ENCODE measurements around the gene PTPA. TPM values are rescaled to one million over a fixed set of nuclear protein-coding genes. Genes with fewer than 3 reads are reported as not detected.

Gene PTPA
- total and polyA plus RNA-seq, 10 donors: 38.8 to 107 (median 88.5) TPM

GRCh38 chr9:129171993-129172751, 61.0 kb downstream of the PTPA start:
- Histone ChIP-seq H3K4me1 (peaks cover 17 to 64% (median 46%) of the 10 kb centered on the region in 6 donors), H3K27me3 (replicated peaks in 1 of 7) (peaks cover 0 to 33% (median 5%) of the 10 kb centered on the region in 7 donors), H3K27ac (no peak overlapping the region), H3K36me3 (no peaks in the 10 kb centered on the region), H3K4me3 (no peak overlapping the region), H3K9me3 (no peaks in the 10 kb centered on the region)
- 72 to 81% (median 79%) methylated on average over 7 of the region's 7 CpGs for WGBS, 5 donors
- TF ChIP-seq CTCF (IDR thresholded peaks at IDR 0.05 in 8 of 11, conservative IDR thresholded peaks at IDR 0.05 in 3 of 11) (no peak), POLR2A (IDR thresholded peaks at IDR 0.05) (no peak), POLR2AphosphoS5 (IDR thresholded peaks at IDR 0.05) (no peak)
- intact Hi-C loops (cut with DNase I; ENCODE audit: low total_unique reads): no loop called here
- no peak for DNase-seq

- intact Hi-C loops (cut with DNase I; ENCODE audit: low total_unique reads): no loop called here
- no peak overlapping the region for H3K4me3 ChIP-seq
- H3K27me3 ChIP-seq (replicated peaks in 1 of 7): peaks cover 0 to 36% (median 5%) of the 10 kb centered on the region in 7 donors
- H3K9me3 ChIP-seq: no peaks in the 10 kb centered on the region
- peaks cover 13 to 60% (median 40%) of the 10 kb centered on the region in 6 donors for H3K4me1 ChIP-seq
- H3K36me3 ChIP-seq: no peaks in the 10 kb centered on the region
- DNase-seq: no peak
- 61 to 77% (median 64%) methylated on average over 4 to 5 of the region's 5 CpGs; no CpG with 5 or more reads in 1 of the 5 donors for WGBS, 5 donors
- TF ChIP-seq POLR2A (IDR thresholded peaks at IDR 0.05): no peak
- TF ChIP-seq CTCF (IDR thresholded peaks at IDR 0.05 in 8 of 11, conservative IDR thresholded peaks at IDR 0.05 in 3 of 11): no peak
- TF ChIP-seq POLR2AphosphoS5 (IDR thresholded peaks at IDR 0.05): no peak
- H3K27ac ChIP-seq: no peak overlapping the region
Observed at GRCh38 chr9:129172816-129173215, 61.6 kb downstream of the PTPA start.

- H3K27ac ChIP-seq: peak overlapping the region; percentile 86 to 95 (median 93)
- intact Hi-C loops (cut with DNase I; ENCODE audit: low total_unique reads): no loop called here
- no peaks in the 10 kb centered on the region for H3K9me3 ChIP-seq
- 31 to 50% (median 35%) methylated on average over 17 to 29 of the region's 29 CpGs for WGBS, 5 donors
- H3K36me3 ChIP-seq: no peaks in the 10 kb centered on the region
- H3K4me1 ChIP-seq: peaks cover 15 to 60% (median 40%) of the 10 kb centered on the region in 6 donors
- TF ChIP-seq POLR2A (IDR thresholded peaks at IDR 0.05) (no peak), CTCF (IDR thresholded peaks at IDR 0.05 in 8 of 11, conservative IDR thresholded peaks at IDR 0.05 in 3 of 11) (no peak), POLR2AphosphoS5 (IDR thresholded peaks at IDR 0.05) (no peak)
- DNase-seq: no peak
- peak overlapping the region; percentile 36 to 98 (median 77) for H3K4me3 ChIP-seq
- peaks cover 0 to 40% (median 5%) of the 10 kb centered on the region in 7 donors for H3K27me3 ChIP-seq (replicated peaks in 1 of 7)
Observed at GRCh38 chr9:129173296-129174101, 62.3 kb downstream of the PTPA start.

Data from spleen (tissue), 11 donors.